Ishikawa (cell line): Measurements from ENCODE around the gene ARL13A.

Source experiments
- CEBPB ChIP-seq: IDR thresholded peaks from 2 replicates; pipeline ENCODE4 v1.6.1; 2012
- CREB1 ChIP-seq: IDR thresholded peaks from 2 replicates; pipeline ENCODE4 v1.6.1; 2012; ENCODE audit warnings: low read depth
- EGR1 ChIP-seq: IDR thresholded peaks from 2 replicates; pipeline ENCODE4 v1.6.1; 2012
- EP300 ChIP-seq: IDR thresholded peaks from 2 replicates; pipeline ENCODE4 v1.6.1; 2012; ENCODE audit warnings: borderline replicate concordance
- FOXM1 ChIP-seq: IDR thresholded peaks from 2 replicates; pipeline ENCODE4 v1.6.1; 2012; ENCODE audit warnings: low read depth, borderline replicate concordance
- NFIC ChIP-seq: IDR thresholded peaks from 2 replicates; pipeline ENCODE4 v1.6.1; 2012
- RAD21 ChIP-seq: IDR thresholded peaks from 2 replicates; pipeline ENCODE4 v1.6.1; 2012; ENCODE audit warnings: low read depth
- TAF1 ChIP-seq: IDR thresholded peaks from 2 replicates; pipeline ENCODE4 v1.6.1; 2012; ENCODE audit warnings: low read depth, mild to moderate bottlenecking
- TCF12 ChIP-seq: IDR thresholded peaks from 2 replicates; pipeline ENCODE4 v1.6.1; 2012; ENCODE audit warnings: low read depth
- TEAD4 ChIP-seq: IDR thresholded peaks from 2 replicates; pipeline ENCODE4 v1.6.1; 2012
- USF1 ChIP-seq: IDR thresholded peaks from 2 replicates; pipeline ENCODE4 v1.6.1; 2012
- YY1 ChIP-seq: IDR thresholded peaks from 2 replicates; pipeline ENCODE4 v1.6.1; 2012; ENCODE audit warnings: low read depth
- ZBTB7A ChIP-seq: IDR thresholded peaks from 2 replicates; pipeline ENCODE4 v1.6.1; 2012; ENCODE audit warnings: low read depth
- TF ChIP-seq, protein P1 (sequence below): IDR thresholded peaks from 2 replicates; pipeline ENCODE4 v1.6.1; 2012; ENCODE audit warnings: low read depth, mild to moderate bottlenecking
- TF ChIP-seq, protein P2 (sequence below): IDR thresholded peaks from 2 replicates; pipeline ENCODE4 v1.6.1; 2012

ARL13A gene

DNA sequence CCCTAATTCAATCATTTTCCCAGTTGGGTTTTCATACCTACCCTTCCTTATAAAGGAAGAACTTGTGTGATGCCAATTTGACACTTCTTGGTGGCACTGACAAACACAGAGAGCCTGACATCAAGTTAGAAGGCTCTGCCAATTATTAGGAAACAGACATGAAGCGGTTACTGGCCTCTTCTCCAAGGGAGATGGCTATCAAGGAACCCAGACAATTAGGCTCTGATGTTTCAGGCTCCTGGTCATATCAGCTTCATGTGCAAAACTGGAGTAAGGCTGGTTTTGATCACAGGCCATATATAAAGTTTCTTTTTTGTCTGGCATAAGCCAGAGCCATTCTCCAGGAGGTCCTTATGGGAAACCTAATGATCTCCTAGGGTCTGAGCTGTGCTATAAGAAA lies 428 bp downstream of the ARL13A start:
- TF ChIP-seq USF1 (no peak), ZBTB7A (no peak), TCF12 (no peak), NFIC (no peak), CREB1 (no peak), YY1 (no peak), TAF1 (no peak), RAD21 (no peak), CEBPB (no peak), EP300 (no peak), TEAD4 (no peak), EGR1 (no peak), FOXM1 (no peak)
- TF ChIP-seq, protein P1, sequence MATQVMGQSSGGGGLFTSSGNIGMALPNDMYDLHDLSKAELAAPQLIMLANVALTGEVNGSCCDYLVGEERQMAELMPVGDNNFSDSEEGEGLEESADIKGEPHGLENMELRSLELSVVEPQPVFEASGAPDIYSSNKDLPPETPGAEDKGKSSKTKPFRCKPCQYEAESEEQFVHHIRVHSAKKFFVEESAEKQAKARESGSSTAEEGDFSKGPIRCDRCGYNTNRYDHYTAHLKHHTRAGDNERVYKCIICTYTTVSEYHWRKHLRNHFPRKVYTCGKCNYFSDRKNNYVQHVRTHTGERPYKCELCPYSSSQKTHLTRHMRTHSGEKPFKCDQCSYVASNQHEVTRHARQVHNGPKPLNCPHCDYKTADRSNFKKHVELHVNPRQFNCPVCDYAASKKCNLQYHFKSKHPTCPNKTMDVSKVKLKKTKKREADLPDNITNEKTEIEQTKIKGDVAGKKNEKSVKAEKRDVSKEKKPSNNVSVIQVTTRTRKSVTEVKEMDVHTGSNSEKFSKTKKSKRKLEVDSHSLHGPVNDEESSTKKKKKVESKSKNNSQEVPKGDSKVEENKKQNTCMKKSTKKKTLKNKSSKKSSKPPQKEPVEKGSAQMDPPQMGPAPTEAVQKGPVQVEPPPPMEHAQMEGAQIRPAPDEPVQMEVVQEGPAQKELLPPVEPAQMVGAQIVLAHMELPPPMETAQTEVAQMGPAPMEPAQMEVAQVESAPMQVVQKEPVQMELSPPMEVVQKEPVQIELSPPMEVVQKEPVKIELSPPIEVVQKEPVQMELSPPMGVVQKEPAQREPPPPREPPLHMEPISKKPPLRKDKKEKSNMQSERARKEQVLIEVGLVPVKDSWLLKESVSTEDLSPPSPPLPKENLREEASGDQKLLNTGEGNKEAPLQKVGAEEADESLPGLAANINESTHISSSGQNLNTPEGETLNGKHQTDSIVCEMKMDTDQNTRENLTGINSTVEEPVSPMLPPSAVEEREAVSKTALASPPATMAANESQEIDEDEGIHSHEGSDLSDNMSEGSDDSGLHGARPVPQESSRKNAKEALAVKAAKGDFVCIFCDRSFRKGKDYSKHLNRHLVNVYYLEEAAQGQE = no peak
- TF ChIP-seq, protein P2, sequence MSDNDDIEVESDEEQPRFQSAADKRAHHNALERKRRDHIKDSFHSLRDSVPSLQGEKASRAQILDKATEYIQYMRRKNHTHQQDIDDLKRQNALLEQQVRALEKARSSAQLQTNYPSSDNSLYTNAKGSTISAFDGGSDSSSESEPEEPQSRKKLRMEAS = no peak

GRCh38 chrX:100973411-100973810 lies 3.9 kb downstream of the ARL13A start:
- TF ChIP-seq NFIC (no peak), EGR1 (no peak), TAF1 (no peak), CEBPB (no peak), ZBTB7A (no peak), FOXM1 (no peak), TCF12 (no peak), CREB1 (no peak)
- TF ChIP-seq, protein P2 = no peak

GRCh38 chrX:100975212-100975611 lies 5.7 kb downstream of the ARL13A start:
- TF ChIP-seq USF1 (no peak), FOXM1 (no peak), CREB1 (no peak), EGR1 (no peak), RAD21 (no peak), TCF12 (no peak), NFIC (no peak), TEAD4 (no peak)

DNA sequence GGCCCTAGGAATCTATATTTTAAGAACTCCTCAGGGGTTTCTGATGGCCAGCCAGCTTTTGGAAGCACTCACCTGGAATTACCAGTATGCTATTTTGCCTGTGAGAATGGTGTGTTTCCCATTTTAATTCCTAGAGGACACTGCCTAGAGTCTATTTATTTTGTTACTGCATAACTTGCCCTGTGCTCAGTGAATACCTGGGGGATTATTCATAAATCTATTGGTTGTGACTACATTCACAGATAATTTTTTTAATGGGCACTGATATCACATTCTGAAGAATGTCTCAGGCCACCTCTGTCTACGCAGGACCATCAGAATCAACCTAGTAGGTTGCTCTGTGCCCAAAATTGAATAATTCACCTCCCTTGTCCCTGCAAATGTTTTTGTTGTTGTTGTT lies 6.7 kb downstream of the ARL13A start:
- TF ChIP-seq, protein P2 = no peak
- no peak for TF ChIP-seq TCF12
- TF ChIP-seq USF1 = no peak
- TF ChIP-seq, protein P1 = no peak
- no peak for TF ChIP-seq TEAD4
- no peak for TF ChIP-seq YY1
- TF ChIP-seq ZBTB7A = no peak
- no peak for TF ChIP-seq CREB1
- TF ChIP-seq TAF1 = no peak
- no peak for TF ChIP-seq EGR1
- TF ChIP-seq FOXM1 = no peak
- no peak for TF ChIP-seq RAD21
- no peak for TF ChIP-seq CEBPB
- TF ChIP-seq NFIC = no peak
- no peak for TF ChIP-seq EP300

- TF ChIP-seq TAF1 (no peak), FOXM1 (no peak), EP300 (no peak), RAD21 (no peak), CEBPB (no peak), YY1 (no peak), CREB1 (no peak), TCF12 (no peak), EGR1 (no peak), TEAD4 (no peak), USF1 (no peak)
- TF ChIP-seq, protein P2 = no peak
Observed at GRCh38 chrX:100979881-100980607, 10.5 kb downstream of the ARL13A start.
